ENCODE results near the gene TBC1D20. TPM values are rescaled to one million over a fixed set of nuclear protein-coding genes. Genes with fewer than 3 reads are reported as not detected.

TBC1D20 gene
- total RNA-seq, 4 donors from 2014 or later = 38.1 to 43.6 (median 42.8) TPM

DNA sequence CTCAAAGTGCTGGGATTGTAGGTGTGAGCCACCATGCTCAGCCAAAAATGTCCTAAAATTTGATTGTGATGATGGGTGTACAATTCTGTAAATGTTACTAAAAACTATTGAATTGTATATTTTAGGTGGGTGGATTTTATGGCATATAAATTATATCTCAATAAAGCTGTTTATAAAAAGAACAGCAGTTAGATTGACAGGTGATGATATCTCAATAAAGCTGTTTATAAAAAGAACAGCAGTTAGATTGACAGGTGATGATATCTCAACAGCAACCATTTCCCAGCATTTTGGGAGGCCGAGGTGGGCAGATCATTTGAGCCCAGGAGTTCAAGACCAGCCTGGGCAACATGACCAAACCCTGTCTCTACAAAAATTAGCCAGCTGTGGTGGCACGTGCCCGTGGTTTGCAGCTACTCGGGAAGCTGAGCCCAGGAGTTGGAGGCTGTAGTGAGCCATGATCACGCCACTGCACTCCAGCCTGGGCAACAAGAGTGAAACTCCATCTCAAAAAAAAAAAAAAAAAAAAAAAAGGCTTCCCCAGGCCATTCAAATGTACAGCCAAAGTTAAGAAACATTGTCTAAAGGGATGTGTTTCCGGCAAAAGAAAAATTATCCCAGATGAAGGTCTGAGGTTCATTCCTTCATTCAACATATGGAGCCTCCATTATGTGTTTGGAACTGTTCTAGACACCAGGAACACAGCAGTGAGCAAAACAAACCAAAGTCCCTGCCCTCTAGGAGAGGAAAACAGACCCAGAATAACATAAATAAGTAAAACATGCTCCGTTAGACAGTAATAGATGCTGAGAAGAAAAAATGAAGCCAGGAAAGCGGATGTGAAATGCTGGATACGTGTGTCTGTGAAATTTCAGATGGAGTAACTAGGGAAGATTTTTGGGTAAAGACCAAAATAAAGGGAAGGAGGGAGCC is 55.9 kb downstream of the TBC1D20 start:
- H3K4me1 ChIP-seq = peaks cover 4 to 22% (median 16%) of the 10 kb centered on the region in 4 donors
- DNase-seq = no peak
- H3K27ac ChIP-seq = peak overlapping the region in 3 of 4 donors; percentile 95 to 97 (median 96)
- no peak for TF ChIP-seq POLR2A (IDR thresholded peaks at IDR 0.05)
- TF ChIP-seq, protein P1, sequence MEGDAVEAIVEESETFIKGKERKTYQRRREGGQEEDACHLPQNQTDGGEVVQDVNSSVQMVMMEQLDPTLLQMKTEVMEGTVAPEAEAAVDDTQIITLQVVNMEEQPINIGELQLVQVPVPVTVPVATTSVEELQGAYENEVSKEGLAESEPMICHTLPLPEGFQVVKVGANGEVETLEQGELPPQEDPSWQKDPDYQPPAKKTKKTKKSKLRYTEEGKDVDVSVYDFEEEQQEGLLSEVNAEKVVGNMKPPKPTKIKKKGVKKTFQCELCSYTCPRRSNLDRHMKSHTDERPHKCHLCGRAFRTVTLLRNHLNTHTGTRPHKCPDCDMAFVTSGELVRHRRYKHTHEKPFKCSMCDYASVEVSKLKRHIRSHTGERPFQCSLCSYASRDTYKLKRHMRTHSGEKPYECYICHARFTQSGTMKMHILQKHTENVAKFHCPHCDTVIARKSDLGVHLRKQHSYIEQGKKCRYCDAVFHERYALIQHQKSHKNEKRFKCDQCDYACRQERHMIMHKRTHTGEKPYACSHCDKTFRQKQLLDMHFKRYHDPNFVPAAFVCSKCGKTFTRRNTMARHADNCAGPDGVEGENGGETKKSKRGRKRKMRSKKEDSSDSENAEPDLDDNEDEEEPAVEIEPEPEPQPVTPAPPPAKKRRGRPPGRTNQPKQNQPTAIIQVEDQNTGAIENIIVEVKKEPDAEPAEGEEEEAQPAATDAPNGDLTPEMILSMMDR (IDR thresholded peaks at IDR 0.05) = no peak
- peak overlapping the region in 1 of 4 donors; percentile 90 for H3K4me3 ChIP-seq
- peaks cover 0 to 7% (median 0%) of the 10 kb centered on the region in 3 donors for H3K36me3 ChIP-seq
- no peaks in the 10 kb centered on the region for H3K9me3 ChIP-seq
- H3K27me3 ChIP-seq = no peaks in the 10 kb centered on the region

DNA sequence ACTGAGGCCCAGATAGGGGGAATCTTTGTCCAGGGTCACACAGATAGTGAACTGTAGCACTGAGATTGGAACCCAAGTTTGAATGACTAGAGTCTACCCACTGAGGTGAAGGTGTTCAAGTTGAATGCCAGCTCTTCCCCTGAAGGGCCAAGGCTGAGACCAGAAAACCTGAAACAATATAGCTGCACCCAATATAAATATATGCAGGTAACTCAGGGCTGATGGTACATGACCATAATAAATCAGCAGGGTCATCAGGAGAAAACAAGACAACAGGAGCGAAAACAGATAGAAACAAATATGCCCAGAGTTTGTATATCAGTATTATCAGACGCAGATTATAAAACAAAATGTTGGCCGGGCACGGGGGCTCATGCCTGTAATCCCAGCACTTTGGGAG is 58.2 kb downstream of the TBC1D20 start:
- no peak for TF ChIP-seq POLR2A (IDR thresholded peaks at IDR 0.05)
- TF ChIP-seq, protein P1 (IDR thresholded peaks at IDR 0.05) = no peak
- Histone ChIP-seq H3K27me3 (no peaks in the 10 kb centered on the region), H3K9me3 (no peaks in the 10 kb centered on the region), H3K4me1 (peaks cover 3 to 12% (median 6%) of the 10 kb centered on the region in 4 donors), H3K4me3 (no peak overlapping the region), H3K36me3 (no peaks in the 10 kb centered on the region), H3K27ac (no peak overlapping the region)
- no peak for DNase-seq

DNA sequence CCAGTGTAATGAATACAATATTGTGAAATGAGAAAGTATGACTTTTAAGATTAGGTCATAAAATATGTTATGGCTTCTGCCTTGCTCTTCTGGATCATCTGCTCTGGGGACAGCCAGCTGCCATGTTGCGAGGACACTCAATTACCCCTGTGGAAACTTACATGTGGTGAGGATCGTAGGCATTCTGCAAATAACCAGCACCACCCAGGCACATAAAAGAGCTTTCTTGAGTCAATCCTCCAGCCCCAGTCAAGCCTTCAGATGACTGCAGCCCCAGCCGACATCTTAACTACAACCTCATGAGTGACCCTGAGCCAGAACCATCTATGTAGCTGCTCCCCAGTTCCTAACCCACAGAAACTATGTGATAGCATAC is 58.8 kb downstream of the TBC1D20 start:
- Histone ChIP-seq H3K27me3 (no peaks in the 10 kb centered on the region), H3K4me3 (no peak overlapping the region), H3K27ac (no peak overlapping the region), H3K36me3 (no peaks in the 10 kb centered on the region), H3K4me1 (peaks cover 3 to 10% (median 5%) of the 10 kb centered on the region in 4 donors), H3K9me3 (no peaks in the 10 kb centered on the region)
- no peak for DNase-seq
- TF ChIP-seq, protein P1 (IDR thresholded peaks at IDR 0.05) = no peak
- TF ChIP-seq POLR2A (IDR thresholded peaks at IDR 0.05) = no peak

DNA sequence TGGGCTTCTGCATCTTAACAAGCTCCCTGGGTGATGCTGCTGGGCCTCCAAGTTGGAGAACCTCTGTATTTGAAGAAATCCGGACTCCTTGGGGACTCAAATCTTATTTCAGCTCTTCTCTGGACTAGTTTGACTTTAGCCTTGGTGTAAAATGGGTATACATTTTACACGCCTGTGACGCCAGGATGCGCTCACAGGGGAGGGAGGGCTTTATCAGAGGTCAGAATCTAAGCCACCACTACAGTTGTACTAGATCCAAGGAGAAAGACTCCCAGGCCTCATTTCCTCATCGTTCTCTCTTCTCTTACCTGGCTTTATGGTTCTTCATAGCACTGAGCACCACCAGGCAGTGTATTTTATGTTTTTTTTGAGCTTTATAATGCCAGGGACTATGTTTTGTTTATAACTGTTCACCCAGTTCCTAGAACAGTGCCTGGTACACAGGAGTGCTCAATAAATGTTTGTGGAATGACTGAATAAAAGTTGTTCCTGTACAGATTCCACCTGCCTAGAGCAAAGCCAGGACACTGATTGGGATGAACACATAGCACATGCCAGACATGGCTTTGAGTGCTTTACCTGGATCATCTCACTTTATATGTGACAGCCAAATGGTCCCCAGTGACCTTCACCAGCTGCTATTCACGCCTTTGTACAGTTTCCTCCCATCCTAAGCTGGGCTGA is 59.3 kb downstream of the TBC1D20 start:
- Histone ChIP-seq H3K9me3 (no peaks in the 10 kb centered on the region), H3K36me3 (no peaks in the 10 kb centered on the region), H3K27me3 (no peaks in the 10 kb centered on the region), H3K4me1 (peaks cover 3 to 10% (median 5%) of the 10 kb centered on the region in 4 donors), H3K27ac (peak overlapping the region in 1 of 4 donors; percentile 84), H3K4me3 (no peak overlapping the region)
- no peak for DNase-seq
- TF ChIP-seq, protein P1 (IDR thresholded peaks at IDR 0.05) = no peak
- no peak for TF ChIP-seq POLR2A (IDR thresholded peaks at IDR 0.05)

DNA sequence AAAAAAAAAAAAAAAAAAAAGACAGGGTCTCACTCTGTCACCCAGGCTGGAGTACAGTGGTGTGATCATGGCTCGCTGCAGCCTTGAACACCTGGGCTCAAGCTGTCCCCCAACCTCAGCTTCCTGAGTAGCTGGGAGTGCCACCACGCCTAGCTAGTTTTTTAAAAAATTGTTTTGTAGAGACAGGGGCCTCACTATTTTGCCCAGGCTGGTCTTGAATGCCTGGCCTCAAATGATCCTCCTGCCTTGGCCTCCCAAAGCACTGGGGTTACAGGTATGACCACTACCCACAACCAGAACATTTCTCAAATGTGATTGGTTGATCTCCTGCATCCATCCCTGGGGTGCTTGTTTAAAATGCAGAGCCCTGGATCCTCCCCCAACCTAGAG is 59.8 kb downstream of the TBC1D20 start:
- DNase-seq = no peak
- Histone ChIP-seq H3K9me3 (no peaks in the 10 kb centered on the region), H3K27ac (peak overlapping the region in 2 of 4 donors; percentile 64 to 84), H3K4me3 (no peak overlapping the region), H3K36me3 (no peaks in the 10 kb centered on the region), H3K4me1 (peaks cover 3 to 10% (median 5%) of the 10 kb centered on the region in 4 donors), H3K27me3 (no peaks in the 10 kb centered on the region)
- TF ChIP-seq, protein P1 (IDR thresholded peaks at IDR 0.05) = no peak
- no peak for TF ChIP-seq POLR2A (IDR thresholded peaks at IDR 0.05)

Measured in Peyer's patch (tissue), 4 donors.